Glutamatergic neuron (in vitro differentiated cells): ENCODE results near the gene NDST1. TPM values are rescaled to one million over a fixed set of nuclear protein-coding genes. Genes with fewer than 3 reads are reported as not detected.
"Not testable (repeated sequence)": the region's sequence is repeated elsewhere in the genome, so short reads cannot be mapped to it uniquely, and the experiment has no call there.

Source experiments
- DNase-seq: peaks from one replicate; pipeline ENCODE4 v3.0.0; 2022
- H3K27ac Mint-ChIP-seq: one replicate; pipeline ENCODE4 v1.8.0; 2020; ENCODE audit warnings: mild to moderate bottlenecking, mixed read lengths, inconsistent platforms; ENCODE audit not compliant: unreplicated experiment
- H3K27me3 Mint-ChIP-seq: one replicate; pipeline ENCODE4 v1.8.0; 2020; ENCODE audit warnings: mild to moderate bottlenecking, moderate library complexity, mixed read lengths, inconsistent platforms; ENCODE audit not compliant: unreplicated experiment
- H3K36me3 Mint-ChIP-seq: one replicate; pipeline ENCODE4 v1.8.0; 2020; ENCODE audit warnings: mild to moderate bottlenecking, mixed read lengths, inconsistent platforms; ENCODE audit not compliant: unreplicated experiment
- H3K4me1 Mint-ChIP-seq: one replicate; pipeline ENCODE4 v1.8.0; 2020; ENCODE audit warnings: mild to moderate bottlenecking, low read depth, mixed read lengths, inconsistent platforms; ENCODE audit not compliant: unreplicated experiment
- H3K4me3 Mint-ChIP-seq: one replicate; pipeline ENCODE4 v1.8.0; 2020; ENCODE audit warnings: mild to moderate bottlenecking, mixed read lengths, inconsistent platforms; ENCODE audit not compliant: unreplicated experiment
- H3K9me3 Mint-ChIP-seq: one replicate; pipeline ENCODE4 v1.8.0; 2020; ENCODE audit warnings: mild to moderate bottlenecking, moderate library complexity, mixed read lengths, inconsistent platforms; ENCODE audit not compliant: unreplicated experiment
- total RNA-seq: library from RNA; stranded (reverse); fragmentation: NEBNext Ultra II Directional; extraction: Animal tissue kit (Norgen Biotek cat#: 25700); gene quantifications from one replicate; pipeline ENCODE4 v1.2.1, GENCODE V29; 2021; ENCODE audit not compliant: unreplicated experiment
- TF ChIP-seq, protein P1 (sequence below): fragments of 200-600 bp; sonication (generic); IDR thresholded peaks from one replicate; pipeline ENCODE4 v1.5.0; 2021; ENCODE audit not compliant: partially characterized antibody, unreplicated experiment

Gene NDST1
- total RNA-seq, 1 donor from 2014 or later = 160 TPM

DNA sequence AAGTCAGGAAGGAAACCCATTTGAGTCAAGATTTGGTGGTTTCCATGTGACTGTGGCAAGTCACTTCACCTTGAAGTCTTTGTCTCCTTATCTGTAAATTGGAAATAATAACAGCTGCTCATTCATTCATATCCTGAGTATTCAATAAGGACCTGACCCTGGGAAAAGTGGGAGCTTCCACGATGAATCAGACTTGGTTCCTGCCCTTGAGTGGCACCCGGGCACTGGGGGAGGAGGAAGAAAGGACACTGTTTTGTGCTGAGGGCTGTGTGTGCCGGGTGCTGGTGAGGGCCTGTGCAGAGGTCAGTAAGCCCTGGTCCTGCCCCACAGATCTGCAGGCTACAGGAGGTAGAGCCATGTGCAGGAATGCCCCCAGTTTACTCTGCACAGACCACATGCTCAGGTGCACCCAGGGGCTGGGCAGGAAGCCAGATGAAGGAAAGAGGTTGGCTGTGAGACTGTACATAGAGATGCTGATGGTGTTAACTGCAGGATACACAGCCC, 6.8 kb downstream of the NDST1 start:
- H3K4me3 Mint-ChIP-seq = no peak overlapping the region
- H3K27me3 Mint-ChIP-seq = peaks cover 8% of the 10 kb centered on the region
- peaks cover 58% of the 10 kb centered on the region for H3K4me1 Mint-ChIP-seq
- H3K27ac Mint-ChIP-seq = peak overlapping the region; percentile 11
- H3K36me3 Mint-ChIP-seq = peaks cover 2% of the 10 kb centered on the region
- peaks cover 16% of the 10 kb centered on the region for H3K9me3 Mint-ChIP-seq
- DNase-seq = no peak
- TF ChIP-seq, protein P1, sequence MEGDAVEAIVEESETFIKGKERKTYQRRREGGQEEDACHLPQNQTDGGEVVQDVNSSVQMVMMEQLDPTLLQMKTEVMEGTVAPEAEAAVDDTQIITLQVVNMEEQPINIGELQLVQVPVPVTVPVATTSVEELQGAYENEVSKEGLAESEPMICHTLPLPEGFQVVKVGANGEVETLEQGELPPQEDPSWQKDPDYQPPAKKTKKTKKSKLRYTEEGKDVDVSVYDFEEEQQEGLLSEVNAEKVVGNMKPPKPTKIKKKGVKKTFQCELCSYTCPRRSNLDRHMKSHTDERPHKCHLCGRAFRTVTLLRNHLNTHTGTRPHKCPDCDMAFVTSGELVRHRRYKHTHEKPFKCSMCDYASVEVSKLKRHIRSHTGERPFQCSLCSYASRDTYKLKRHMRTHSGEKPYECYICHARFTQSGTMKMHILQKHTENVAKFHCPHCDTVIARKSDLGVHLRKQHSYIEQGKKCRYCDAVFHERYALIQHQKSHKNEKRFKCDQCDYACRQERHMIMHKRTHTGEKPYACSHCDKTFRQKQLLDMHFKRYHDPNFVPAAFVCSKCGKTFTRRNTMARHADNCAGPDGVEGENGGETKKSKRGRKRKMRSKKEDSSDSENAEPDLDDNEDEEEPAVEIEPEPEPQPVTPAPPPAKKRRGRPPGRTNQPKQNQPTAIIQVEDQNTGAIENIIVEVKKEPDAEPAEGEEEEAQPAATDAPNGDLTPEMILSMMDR = no peak

DNA sequence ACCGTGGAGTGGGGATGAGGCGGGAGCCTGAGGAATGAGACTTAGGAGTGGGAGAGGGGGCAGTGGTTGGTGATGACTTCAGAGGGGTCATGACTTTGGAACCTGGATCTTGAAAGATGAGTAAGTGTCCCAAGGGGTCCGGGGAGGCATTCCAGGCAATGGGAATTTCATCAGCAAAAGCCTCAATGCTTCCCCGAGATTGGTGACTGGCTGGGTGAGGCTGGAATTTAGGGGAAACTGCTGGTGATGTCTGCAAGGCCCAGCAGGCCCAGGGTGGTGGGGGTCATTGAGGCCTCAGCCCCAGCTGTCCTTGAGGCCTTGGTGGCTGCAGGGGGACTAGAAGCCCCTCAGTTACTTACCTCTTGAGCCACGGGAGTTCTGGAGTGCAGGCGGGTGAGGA, 7.5 kb downstream of the NDST1 start:
- DNase-seq = no peak
- Mint-ChIP-seq H3K4me1 (peaks cover 55% of the 10 kb centered on the region), H3K27me3 (peaks cover 9% of the 10 kb centered on the region), H3K4me3 (peak overlapping the region; percentile 38), H3K9me3 (peaks cover 17% of the 10 kb centered on the region), H3K36me3 (peaks cover 4% of the 10 kb centered on the region), H3K27ac (peak overlapping the region; percentile 84)
- TF ChIP-seq, protein P1 = no peak

DNA sequence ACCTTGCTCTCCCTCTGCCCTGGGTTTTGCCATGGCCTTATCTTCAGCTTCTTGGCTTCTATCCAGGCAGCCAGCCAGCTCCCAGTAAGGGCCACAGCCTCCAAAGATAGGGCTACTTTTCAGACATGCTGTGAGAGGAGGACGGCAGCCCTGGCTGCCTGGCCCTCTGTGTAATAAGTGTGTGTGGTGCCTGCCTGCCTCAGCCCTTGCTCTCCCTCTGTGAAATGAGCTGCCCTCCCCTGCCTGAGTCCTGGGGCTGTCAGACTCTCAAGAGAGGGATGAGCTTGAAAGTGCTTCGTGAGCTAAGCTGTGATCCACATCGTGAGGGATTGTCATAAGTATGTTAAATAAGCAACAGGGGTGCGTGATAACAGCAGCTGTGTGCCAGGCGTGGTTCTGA, 8.1 kb downstream of the NDST1 start:
- TF ChIP-seq, protein P1 = no peak
- peaks cover 16% of the 10 kb centered on the region for H3K9me3 Mint-ChIP-seq
- H3K4me3 Mint-ChIP-seq = peak overlapping the region; percentile 38
- peaks cover 50% of the 10 kb centered on the region for H3K4me1 Mint-ChIP-seq
- H3K36me3 Mint-ChIP-seq = peaks cover 4% of the 10 kb centered on the region
- H3K27me3 Mint-ChIP-seq = peaks cover 10% of the 10 kb centered on the region
- no peak for DNase-seq
- H3K27ac Mint-ChIP-seq = peak overlapping the region; percentile 59

DNA sequence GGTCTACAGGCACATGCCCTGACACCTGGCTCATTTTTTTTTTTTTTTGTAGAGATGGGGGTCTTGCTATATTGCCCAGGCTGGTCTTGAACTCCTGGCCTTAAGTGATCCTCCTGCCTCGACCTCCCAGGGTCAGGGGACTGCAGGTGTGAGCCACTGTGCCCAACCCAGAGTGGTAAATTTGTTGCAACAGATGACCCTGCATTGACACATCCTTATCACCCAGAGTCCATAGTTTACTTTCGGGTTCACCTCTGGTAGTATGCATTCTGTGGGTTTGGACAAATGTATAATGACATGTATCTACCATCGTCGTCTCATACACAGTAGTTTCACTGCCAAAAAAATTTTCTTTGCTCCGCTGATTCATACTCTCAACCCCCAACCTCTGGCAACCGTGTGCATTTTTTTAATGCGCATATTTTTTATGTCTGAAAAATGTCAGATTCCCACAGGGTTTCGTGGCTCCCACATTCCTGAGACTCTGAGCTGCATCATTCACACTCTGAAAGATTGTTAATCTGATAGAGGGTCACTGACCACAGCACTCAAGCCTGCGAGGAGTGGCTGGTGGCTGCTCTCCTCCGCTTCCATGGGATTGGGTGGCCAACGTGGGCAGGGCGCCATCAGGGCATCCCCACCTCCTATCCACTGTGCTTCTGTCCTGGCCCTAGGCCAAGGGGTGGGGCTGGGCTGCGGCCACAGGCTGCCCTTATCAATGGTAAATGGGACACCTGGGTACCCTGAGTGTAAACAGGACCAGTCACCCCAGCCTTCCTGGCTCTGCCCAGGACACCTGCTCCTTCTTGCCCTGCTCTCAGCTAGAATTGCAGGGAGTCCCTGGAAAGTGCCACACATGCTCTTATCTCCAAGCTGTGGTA, 9.6 kb downstream of the NDST1 start:
- Mint-ChIP-seq H3K36me3 (peaks cover 4% of the 10 kb centered on the region), H3K9me3 (peaks cover 14% of the 10 kb centered on the region), H3K27ac (peak overlapping the region; percentile 20), H3K4me3 (no peak overlapping the region), H3K27me3 (peaks cover 10% of the 10 kb centered on the region), H3K4me1 (peaks cover 48% of the 10 kb centered on the region)
- TF ChIP-seq, protein P1 = no peak
- DNase-seq = no peak

DNA sequence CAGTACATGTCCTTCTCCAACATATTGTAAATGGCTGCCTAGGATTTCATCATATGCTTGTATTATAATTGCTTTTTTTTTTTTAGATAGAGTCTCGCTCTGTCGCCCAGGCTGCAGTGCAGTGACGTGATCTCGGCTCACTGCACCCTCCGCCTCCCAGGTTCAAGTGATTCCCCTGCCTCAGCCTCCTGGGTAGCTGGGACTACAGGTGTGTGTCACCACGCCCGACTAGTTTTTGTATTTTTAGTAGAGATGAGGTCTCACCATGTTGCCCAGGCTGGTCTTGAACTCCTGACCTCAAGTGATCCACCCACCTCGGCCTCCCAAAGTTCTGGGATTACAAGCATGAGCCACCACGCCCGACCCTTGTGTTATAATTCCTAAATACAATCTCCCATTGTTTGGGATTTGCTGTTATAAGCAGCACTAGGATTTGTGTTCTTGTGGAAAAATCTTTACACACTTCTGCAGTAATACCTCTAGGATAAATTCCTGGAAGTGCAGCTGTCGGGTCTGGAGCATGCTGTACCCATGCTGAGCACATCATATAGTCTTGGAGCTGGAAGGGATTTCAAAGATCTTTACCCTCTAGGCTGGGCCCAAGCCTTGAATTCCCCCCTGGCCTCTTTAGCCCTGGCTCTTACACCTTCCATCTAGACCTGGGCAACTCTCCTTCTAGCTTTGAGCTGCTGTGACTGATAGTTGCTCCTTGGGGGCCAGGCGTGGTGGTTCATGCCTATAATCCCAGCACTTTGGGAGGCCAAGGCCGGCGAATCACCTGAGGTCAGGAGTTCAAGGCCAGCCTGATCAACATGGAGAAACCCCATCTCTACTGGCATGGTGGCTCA, 11.0 kb downstream of the NDST1 start:
- H3K27me3 Mint-ChIP-seq, DNase-seq, H3K36me3 Mint-ChIP-seq, H3K4me3 Mint-ChIP-seq, H3K27ac Mint-ChIP-seq: not testable (repeated sequence)
- H3K9me3 Mint-ChIP-seq = peaks cover 14% of the 10 kb centered on the region
- peaks cover 53% of the 10 kb centered on the region for H3K4me1 Mint-ChIP-seq
